GM12891 (cell line): ENCODE results near the gene RIPK3.

Source experiments
- POLR2A ChIP-seq: IDR thresholded peaks from 2 replicates; pipeline ENCODE4 v1.6.1; 2011; ENCODE audit warnings: low read depth, low read length, control low read depth
- POLR2AphosphoS5 ChIP-seq: IDR thresholded peaks from 2 replicates; pipeline ENCODE4 v1.6.1; 2011; ENCODE audit warnings: low read depth, low read length, control low read depth
- SPI1 ChIP-seq: IDR thresholded peaks from 2 replicates; pipeline ENCODE4 v1.6.1; 2011; ENCODE audit warnings: low read depth, low read length, control low read depth
- TAF1 ChIP-seq: IDR thresholded peaks from 2 replicates; pipeline ENCODE4 v1.6.1; 2011; ENCODE audit warnings: low read depth, low read length, control low read depth

DNA sequence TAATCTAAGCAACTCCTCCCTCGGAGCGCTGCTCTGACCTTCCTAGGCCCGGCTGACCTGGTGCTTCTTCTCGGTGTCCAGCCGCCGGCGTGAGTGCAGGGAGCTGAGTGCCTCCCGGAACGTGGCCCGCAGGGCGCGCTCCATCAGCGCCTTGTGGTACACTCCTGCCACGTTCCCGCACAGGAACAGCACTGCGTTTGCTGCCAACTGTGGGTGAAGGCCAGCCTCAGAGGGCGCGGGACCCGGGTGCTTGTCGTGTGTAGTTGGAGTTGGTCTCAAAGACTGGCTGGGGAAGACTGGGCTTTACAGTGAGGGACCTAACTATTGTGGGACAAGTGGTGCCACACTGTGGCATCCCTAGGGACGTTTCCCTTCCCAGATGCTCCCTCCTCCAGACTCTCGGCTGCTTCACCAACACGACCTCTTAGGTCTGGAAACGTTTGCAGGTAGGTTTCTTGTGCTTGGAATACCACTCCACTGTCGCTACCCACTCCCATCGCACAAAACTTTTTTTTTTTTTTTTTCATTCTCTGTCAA is 8.0 kb downstream of the RIPK3 start:
- TF ChIP-seq POLR2AphosphoS5 (no peak), POLR2A (no peak), SPI1 (no peak), TAF1 (no peak)
